ENCODE measurements around the gene CSNK1E.

- TF ChIP-seq CTCF (IDR thresholded peaks at IDR 0.05) (no peak), POLR2A (IDR thresholded peaks at IDR 0.05) (no peak)
Measured at GRCh38 chr22:38292694-38293093, 24.5 kb downstream of the CSNK1E start.
